ENCODE measurements around the gene LCOR. TPM values are rescaled to one million over a fixed set of nuclear protein-coding genes. Genes with fewer than 3 reads are reported as not detected.
A peak's percentile ranks its signal among the peaks of the same experiment; 100 is the strongest.

The LCOR gene
- total and polyA plus RNA-seq, 2 of the 13 experiments (the other 11 are each of a cell fraction or from before 2014, with no cell fraction given) = 12.4 to 23.7 TPM

GRCh38 chr10:96863922-96864543, 31.9 kb downstream of the LCOR start (continued):
- TF ChIP-seq ZBTB34 (CRISPR knock-in tag; IDR thresholded peaks at IDR 0.05) (peak; percentile 50; the same call in 1 of the 2 replicates), ERF (CRISPR knock-in tag; IDR thresholded peaks at IDR 0.05) (no peak; the same call in 1 of the 2 replicates), ZSCAN12 (CRISPR knock-in tag; IDR thresholded peaks at IDR 0.05) (no peak), ATF1 (CRISPR knock-in tag; IDR thresholded peaks at IDR 0.05) (peak; percentile 61), ZNF282 (IDR thresholded peaks at IDR 0.05; ENCODE audit: partially characterized antibody) (no peak), ZNF816 (CRISPR knock-in tag; IDR thresholded peaks at IDR 0.05; ENCODE audit: borderline replicate concordance) (no peak), ZNF878 (CRISPR knock-in tag; IDR thresholded peaks at IDR 0.05) (no peak), NPAS2 (CRISPR knock-in tag; IDR thresholded peaks at IDR 0.05; ENCODE audit: borderline replicate concordance) (no peak), ZNF850 (CRISPR knock-in tag; conservative IDR thresholded peaks at IDR 0.05) (no peak), TBX3 (IDR thresholded peaks at IDR 0.05; ENCODE audit: borderline replicate concordance) (peak; percentile 76; the same call in 1 of the 2 replicates), ZNF788 (CRISPR knock-in tag; IDR thresholded peaks at IDR 0.05; ENCODE audit: borderline replicate concordance) (no peak), ZNF44 (CRISPR knock-in tag; IDR thresholded peaks at IDR 0.05) (no peak), ZNF446 (CRISPR knock-in tag; IDR thresholded peaks at IDR 0.05) (no peak), HOXA7 (CRISPR knock-in tag; IDR thresholded peaks at IDR 0.05) (no peak), MNT (IDR thresholded peaks at IDR 0.05) (peak; percentile 25; the same call in 1 of the 2 replicates), ZNF615 (CRISPR knock-in tag; IDR thresholded peaks at IDR 0.05; ENCODE audit: borderline replicate concordance) (no peak), ZNF18 (CRISPR knock-in tag; IDR thresholded peaks at IDR 0.05; ENCODE audit: insufficient replicate concordance) (no peak), ZBTB8A (CRISPR knock-in tag; IDR thresholded peaks at IDR 0.05; ENCODE audit: borderline replicate concordance, low read depth) (no peak), ZC3H13 (CRISPR knock-in tag; IDR thresholded peaks at IDR 0.05) (no peak), ZNF7 (CRISPR knock-in tag; IDR thresholded peaks at IDR 0.05) (no peak), FOXP4 (CRISPR knock-in tag; IDR thresholded peaks at IDR 0.05) (peak; percentile 90), CC2D1A (CRISPR knock-in tag; IDR thresholded peaks at IDR 0.05) (no peak), ASH2L (IDR thresholded peaks at IDR 0.05; ENCODE audit: insufficient read length, low read depth, low read length) (peak; percentile 66), AGO1 (IDR thresholded peaks at IDR 0.05; ENCODE audit: low read depth, low read length, poor library complexity, severe bottlenecking) (no peak), ZNF773 (CRISPR knock-in tag; IDR thresholded peaks at IDR 0.05; ENCODE audit: borderline replicate concordance) (no peak)
